Ovary (tissue), 9 donors: ENCODE measurements around the gene PSMD5. TPM values are rescaled to one million over a fixed set of nuclear protein-coding genes. Genes with fewer than 3 reads are reported as not detected.

Experiments used
- DNase-seq, 5 donors: peaks; one replicate each; pipeline ENCODE4 v3.0.0-alpha.2; 2019 to 2020
- H3K27ac ChIP-seq, 2 donors: fragments of 200-600 bp; one replicate each; pipeline versions ENCODE4 v1.5.1 to v1.8.0; 2019 to 2022
- H3K27me3 ChIP-seq: fragments of 200-600 bp; one replicate; pipeline ENCODE4 v1.8.0; 2022
- H3K36me3 ChIP-seq: fragments of 200-600 bp; sonication (generic); one replicate; pipeline ENCODE4 v1.5.1; 2019
- H3K4me1 ChIP-seq: one replicate; pipeline ENCODE4 v1.8.1; 2013; ENCODE audit warnings: mild to moderate bottlenecking, moderate library complexity; ENCODE audit not compliant: insufficient read depth
- H3K4me3 ChIP-seq: fragments of 200-600 bp; sonication (generic); one replicate; pipeline ENCODE4 v1.5.1; 2017
- H3K9me3 ChIP-seq, 2 donors: fragments of 200-600 bp in 1 of 2; sonication (generic) in 1 of 2; one replicate each; pipeline versions ENCODE4 v1.5.1 to v1.8.1; 2013 to 2019; ENCODE audit warnings: mild to moderate bottlenecking in 1 of 2, moderate library complexity in 1 of 2
- CTCF ChIP-seq, 3 donors: fragments of 450-650 bp in 2 of 3; fragments of 200-600 bp in 1 of 3; IDR thresholded peaks; one replicate each; pipeline versions ENCODE4 v1.5.1 to v1.8.0; 2016 to 2022; ENCODE audit warnings: antibody characterized with exemption in 3 of 3, mild to moderate bottlenecking in 1 of 3
- EP300 ChIP-seq: sonication (generic); formaldehyde crosslinking; IDR thresholded peaks from one replicate; pipeline ENCODE4 v1.6.1; 2017; ENCODE audit warnings: antibody characterized with exemption
- POLR2A ChIP-seq: fragments of 450-650 bp; IDR thresholded peaks from one replicate; pipeline ENCODE4 v1.6.1; 2017; ENCODE audit warnings: antibody characterized with exemption, mild to moderate bottlenecking, moderate library complexity
- WGBS, 3 donors: extraction: QIAGEN DNeasy Blood & Tissue Kit in 1 of 3; methylation state at CpG; one replicate each; pipeline versions ENCODE4 v1.1.5 to v1.1.7; 2013 to 2017; 5-methylcytosine and 5-hydroxymethylcytosine counted together
- intact Hi-C, 4 donors: fragments of 100-400 bp; cut with DNase I; formaldehyde crosslinking; loops; one replicate each; pipeline versions ENCODE4 v1.11.0 to v1.15.1; 2022 to 2023
- polyA plus RNA-seq, 2 donors: library from polyadenylated mRNA; stranded (reverse); fragments of 200-250 nt in 1 of 2; fragments of 350-450 nt in 1 of 2; fragmentation: Illumina TruSeq in 1 of 2; extraction: RNeasy Lipid Tissue Mini Kit (QIAGEN cat#74804) in 1 of 2; gene quantifications; one replicate each; pipeline ENCODE4 v1.2.3, GENCODE V29; 2013 to 2014
- total RNA-seq, 7 donors: library from RNA; depleted of rRNA in 2 of 7; stranded (reverse); fragments of >200 nt in 2 of 7; fragmentation: NEBNext Ultra II Directional in 3 of 7; extraction: Animal tissue kit (Norgen Biotek cat#: 25700) in 3 of 7; gene quantifications; one replicate each; pipeline versions ENCODE4 v1.1.0 to v1.2.4, GENCODE V29; 2016 to 2023
- donor health status: DM: no; HTN: no; CAD: no; lungs with moderate emphysema.
- donor health status: DM: no; HTN: no; CAD: no.
- donor health status: Bipolar disorder and iron deficiency.
- donor health status: DM: yes; HTN: yes; CAD: no.
- donor health status: DM: no; HTN: no; CAD: no.
- donor health status: DM: yes; HTN: yes; CAD: no.

Gene PSMD5
- total and polyA plus RNA-seq, 9 donors: 13.4 to 49.2 (median 36.9) TPM

DNA sequence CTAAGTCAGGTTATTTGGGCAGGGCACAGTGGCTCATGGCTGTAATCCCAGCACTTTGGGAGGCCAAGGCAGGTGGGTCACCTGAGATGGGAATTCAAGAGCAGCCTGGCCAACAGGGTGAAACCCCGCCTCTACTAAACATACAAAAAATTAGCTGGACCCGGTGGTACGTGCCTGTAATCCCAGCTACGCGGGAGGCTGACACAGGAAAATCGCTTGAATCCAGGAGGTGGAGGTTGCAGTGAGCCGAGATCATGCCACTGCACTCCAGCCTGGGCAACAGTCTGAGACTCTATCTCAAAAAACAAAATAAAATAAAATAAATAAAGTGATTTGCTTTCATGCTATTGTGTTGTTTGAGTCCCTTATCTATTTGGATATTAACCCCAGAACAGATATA is 41.3 kb downstream of the PSMD5 start:
- no peak for DNase-seq
- no peak overlapping the region for H3K27ac ChIP-seq
- H3K27me3 ChIP-seq: no peaks in the 10 kb centered on the region
- 92 to 94% (median 94%) methylated on average over 7 of the region's 7 CpGs for WGBS, 3 donors
- H3K4me3 ChIP-seq: no peak overlapping the region
- no peak for TF ChIP-seq EP300
- no peak for TF ChIP-seq POLR2A
- TF ChIP-seq CTCF (IDR thresholded peaks at IDR 0.05): no peak
- no peaks in the 10 kb centered on the region for H3K4me1 ChIP-seq
- intact Hi-C loops: no loop called here
- no peaks in the 10 kb centered on the region for H3K9me3 ChIP-seq
- H3K36me3 ChIP-seq: no peaks in the 10 kb centered on the region

DNA sequence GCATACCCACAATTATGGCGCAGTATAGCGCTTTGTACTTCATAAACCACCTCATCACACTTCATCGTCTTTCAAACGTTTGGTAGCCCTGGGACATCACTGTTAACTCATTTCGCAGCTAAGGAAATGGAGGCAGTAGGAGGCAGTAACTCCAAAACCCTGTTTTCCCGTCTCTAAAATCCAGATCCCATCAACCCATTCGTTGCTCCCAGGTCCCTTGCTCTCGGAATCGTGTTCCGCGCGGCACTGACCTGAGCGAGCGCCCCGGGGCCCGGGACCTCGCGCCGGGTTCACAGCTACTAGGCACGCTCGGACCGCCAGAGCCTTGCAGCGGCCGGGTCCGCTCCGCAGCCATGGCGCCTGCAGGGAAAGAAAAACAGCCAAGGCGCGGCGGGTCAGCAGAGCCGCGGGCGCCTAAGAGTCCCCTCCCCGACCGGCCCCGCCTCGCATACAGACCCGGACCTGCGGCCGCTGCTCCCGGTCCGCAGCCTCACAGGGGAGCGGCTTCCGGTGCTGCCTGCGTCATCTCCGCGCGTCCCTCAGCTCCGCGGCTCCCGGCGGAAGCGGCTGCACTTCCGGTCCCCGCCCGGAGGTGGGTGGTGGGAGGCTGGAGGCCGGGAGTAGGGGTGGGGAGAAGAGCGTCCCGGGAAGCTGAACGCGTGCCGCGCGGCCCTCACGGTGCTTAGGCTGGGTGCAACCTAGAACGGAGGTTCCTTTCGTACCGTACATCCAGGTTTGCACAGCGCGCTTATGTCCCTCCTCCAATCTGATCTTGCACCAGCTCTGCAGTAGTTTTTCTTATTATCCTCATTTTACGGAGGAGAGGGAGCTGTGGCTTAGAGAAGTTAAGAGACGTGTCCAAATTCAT is 49.6 kb downstream of the PSMD5 start, which contains the start of gene FBXW2:
FBXW2 (minus strand) TSS at position 519 of the 868 bp plus-strand sequence. CDS start 5,158 bp downstream, outside the sequence.
- peak within 1 kb of the TSS in 1 of 2 donors; percentile 72 for H3K27ac ChIP-seq
- DNase-seq: peak; percentile 88 to 93 (median 90)
- no peaks in the 10 kb centered on the region for H3K9me3 ChIP-seq
- TF ChIP-seq CTCF (IDR thresholded peaks at IDR 0.05) (peak in 1 of 3 donors; percentile 31), EP300 (no peak), POLR2A (peak; percentile 79)
- peaks cover 10% of the 10 kb centered on the region for H3K4me1 ChIP-seq
- no peaks in the 10 kb centered on the region for H3K27me3 ChIP-seq
- H3K4me3 ChIP-seq: peak within 1 kb of the TSS; percentile 97
- WGBS, 3 donors: 0 to 1% (median 1%) methylated on average over 62 to 72 of the region's 72 CpGs
- no peaks in the 10 kb centered on the region for H3K36me3 ChIP-seq
- intact Hi-C loops: no loop called here

GRCh38 chr9:120791161-120791560 is 51.6 kb downstream of the PSMD5 start:
- Histone ChIP-seq H3K4me1 (peaks cover 10% of the 10 kb centered on the region), H3K36me3 (no peaks in the 10 kb centered on the region), H3K27me3 (no peaks in the 10 kb centered on the region), H3K9me3 (no peaks in the 10 kb centered on the region), H3K27ac (no peak overlapping the region), H3K4me3 (no peak overlapping the region)
- no peak for DNase-seq
- TF ChIP-seq CTCF (IDR thresholded peaks at IDR 0.05) (no peak), EP300 (no peak), POLR2A (no peak)
- WGBS, 3 donors: 66 to 72% (median 68%) methylated on average over 3 of the region's 3 CpGs
- intact Hi-C loops: no loop called here

DNA sequence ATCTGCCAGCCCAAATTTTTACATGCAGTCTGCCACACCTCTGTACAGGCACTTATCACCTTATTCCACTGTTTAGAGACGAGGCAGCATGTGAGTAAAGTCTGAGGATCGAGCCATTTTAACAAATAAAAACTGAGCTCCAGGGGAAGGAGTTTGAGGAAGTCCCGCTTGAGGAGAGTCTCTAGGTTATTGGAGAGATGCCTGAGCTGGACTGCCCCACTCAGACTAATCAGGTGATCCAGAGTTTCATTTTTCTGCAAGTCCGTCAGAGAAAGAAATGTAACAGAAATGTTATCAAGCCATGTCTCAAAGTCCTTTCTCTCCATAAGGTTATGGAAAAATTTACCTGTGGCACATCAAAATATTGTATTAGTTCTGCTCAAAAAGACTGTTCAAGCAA is 54.8 kb downstream of the PSMD5 start:
- H3K27ac ChIP-seq: no peak overlapping the region
- H3K27me3 ChIP-seq: no peaks in the 10 kb centered on the region
- no peak for DNase-seq
- 73 to 78% (median 76%) methylated on average over 4 of the region's 4 CpGs for WGBS, 3 donors
- peaks cover 7% of the 10 kb centered on the region for H3K4me1 ChIP-seq
- intact Hi-C loops: no loop called here
- no peaks in the 10 kb centered on the region for H3K36me3 ChIP-seq
- no peaks in the 10 kb centered on the region for H3K9me3 ChIP-seq
- TF ChIP-seq EP300 (no peak), CTCF (IDR thresholded peaks at IDR 0.05) (no peak), POLR2A (no peak)
- H3K4me3 ChIP-seq: no peak overlapping the region
